ENCODE data around the gene MS4A7. TPM values are rescaled to one million over a fixed set of nuclear protein-coding genes. Genes with fewer than 3 reads are reported as not detected.

MS4A7 gene
- total RNA-seq, 1 experiment from 2014 or later = 0.22 TPM

DNA sequence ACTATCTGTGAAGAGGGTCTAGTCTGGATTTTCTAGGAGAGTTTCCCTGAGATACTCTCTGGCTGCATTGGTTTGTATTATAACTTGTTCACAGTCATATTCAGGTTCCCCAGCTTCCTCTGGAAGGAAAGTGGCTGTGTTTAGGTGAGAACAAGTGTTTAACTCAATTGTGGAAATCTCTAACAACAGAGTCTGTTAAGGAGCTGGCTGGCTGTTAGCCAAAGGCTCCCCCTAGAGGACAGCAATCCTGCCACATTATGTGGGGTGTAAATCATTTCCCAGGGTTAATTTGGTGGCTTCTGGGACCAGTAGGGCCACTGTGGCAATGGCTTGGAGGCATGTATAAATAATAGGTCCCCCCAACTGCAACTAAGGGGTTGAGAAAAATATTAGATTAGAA, 32.8 kb upstream of the MS4A7 start:
- ATAC-seq (peak; percentile 78), DNase-seq (ENCODE audit: low read depth, low spot score) (peak; percentile 21)
- BruUV-seq (replicated peaks) = no TSS peak
- TF ChIP-seq SP1 (IDR thresholded peaks at IDR 0.05; ENCODE audit: low read depth) (no peak), SRF (IDR thresholded peaks at IDR 0.05; ENCODE audit: low read depth) (no peak), ATF3 (IDR thresholded peaks at IDR 0.05) (no peak), SIN3A (IDR thresholded peaks at IDR 0.05; ENCODE audit: low read depth) (no peak), ZFX (IDR thresholded peaks at IDR 0.05) (no peak), ZNF274 (IDR thresholded peaks at IDR 0.05; ENCODE audit: low read depth, low read length) (no peak), TCF7L2 (IDR thresholded peaks at IDR 0.05; ENCODE audit: borderline replicate concordance, extremely low read depth, insufficient read depth, insufficient read length) (no peak), EGR1 (IDR thresholded peaks at IDR 0.05; ENCODE audit: low read depth) (no peak), CTCF (IDR thresholded peaks at IDR 0.05 in 2 of 3, conservative IDR thresholded peaks at IDR 0.05 in 1 of 3; ENCODE audit: borderline replicate concordance in 1 of 3, insufficient read depth in 1 of 3, low read depth in 2 of 3, low read length in 2 of 3) (peak; percentile 41 to 76 (median 75); a peak in 5 of 6 replicates), CBX3 (IDR thresholded peaks at IDR 0.05; ENCODE audit: low read depth) (no peak), EZH2phosphoT487 (IDR thresholded peaks at IDR 0.05; ENCODE audit: borderline replicate concordance) (no peak), CEBPB (IDR thresholded peaks at IDR 0.05; ENCODE audit: low read depth) (no peak), RAD21 (IDR thresholded peaks at IDR 0.05; ENCODE audit: low read depth) (peak; percentile 39), EZH2 (IDR thresholded peaks at IDR 0.05) (no peak), POLR2AphosphoS5 (IDR thresholded peaks at IDR 0.05; ENCODE audit: low read depth, low read length) (peak; percentile 21; the same call in 1 of the 2 replicates), POLR2A (IDR thresholded peaks at IDR 0.05; ENCODE audit: borderline replicate concordance, extremely low read depth, insufficient read depth, insufficient read length) (no peak)
- TF ChIP-seq, protein P1, sequence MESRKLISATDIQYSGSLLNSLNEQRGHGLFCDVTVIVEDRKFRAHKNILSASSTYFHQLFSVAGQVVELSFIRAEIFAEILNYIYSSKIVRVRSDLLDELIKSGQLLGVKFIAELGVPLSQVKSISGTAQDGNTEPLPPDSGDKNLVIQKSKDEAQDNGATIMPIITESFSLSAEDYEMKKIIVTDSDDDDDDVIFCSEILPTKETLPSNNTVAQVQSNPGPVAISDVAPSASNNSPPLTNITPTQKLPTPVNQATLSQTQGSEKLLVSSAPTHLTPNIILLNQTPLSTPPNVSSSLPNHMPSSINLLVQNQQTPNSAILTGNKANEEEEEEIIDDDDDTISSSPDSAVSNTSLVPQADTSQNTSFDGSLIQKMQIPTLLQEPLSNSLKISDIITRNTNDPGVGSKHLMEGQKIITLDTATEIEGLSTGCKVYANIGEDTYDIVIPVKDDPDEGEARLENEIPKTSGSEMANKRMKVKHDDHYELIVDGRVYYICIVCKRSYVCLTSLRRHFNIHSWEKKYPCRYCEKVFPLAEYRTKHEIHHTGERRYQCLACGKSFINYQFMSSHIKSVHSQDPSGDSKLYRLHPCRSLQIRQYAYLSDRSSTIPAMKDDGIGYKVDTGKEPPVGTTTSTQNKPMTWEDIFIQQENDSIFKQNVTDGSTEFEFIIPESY (IDR thresholded peaks at IDR 0.05; ENCODE audit: extremely low read depth, insufficient replicate concordance, low read length) = no peak
- Histone ChIP-seq H3K36me3 (ENCODE audit: control insufficient read depth in 1 of 2, insufficient read depth in 2 of 2, low read length in 2 of 2) (no peaks in the 10 kb centered on the region), H3K79me2 (ENCODE audit: insufficient read depth, low read length) (no peaks in the 10 kb centered on the region), H3K4me2 (ENCODE audit: low read length) (no peak overlapping the region), H3K9ac (ENCODE audit: low read length) (no peak overlapping the region), H2AFZ (ENCODE audit: low read depth, low read length, poor library complexity, severe bottlenecking) (no peak overlapping the region), H3K27ac (ENCODE audit: low read depth, low read length) (no peak overlapping the region), H3K27me3 (ENCODE audit: insufficient read depth, low read length) (no peaks in the 10 kb centered on the region; the same call in 1 of the 2 replicates), H3K4me1 (ENCODE audit: control insufficient read depth in 1 of 2, insufficient read depth in 2 of 2, low read length in 2 of 2) (no peaks in the 10 kb centered on the region), H3K9me2 (ENCODE audit: insufficient read depth) (no peaks in the 10 kb centered on the region), H3K4me3 (replicated peaks in 1 of 2; ENCODE audit: low read depth in 1 of 2, low read length in 2 of 2) (no peak overlapping the region), H4K20me1 (ENCODE audit: insufficient read depth) (no peaks in the 10 kb centered on the region), H3K9me3 (ENCODE audit: control insufficient read depth in 1 of 2, insufficient read depth in 1 of 2, low read depth in 1 of 2, low read length in 2 of 2) (no peaks in the 10 kb centered on the region)
- ChIA-PET POLR2A (no interaction called here), RAD21 (ENCODE audit: low non-redundant PET in 1 of 2, low total read pairs in 2 of 2, uncharacterized antibody in 2 of 2, unreplicated experiment in 2 of 2) (no interaction called here), CTCF (interaction anchor here (0.6 to 2.7 kb wide), 8 partner anchors 9 to 80 kb away, joined by 3 to 12 read pairs (median 5); no protein-coding TSS in a partner anchor)
- intact Hi-C loops (cut with micrococcal nuclease) = no loop called here

Data from HCT116 (cell line).